MM.1S (cell line): Measurements from ENCODE around the gene TPSAB1.

ENCODE experiments used
- CTCF ChIP-seq: fragments of 300-600 bp; sonication (generic); IDR thresholded peaks from 2 replicates; pipeline ENCODE4 v1.5.1; 2016; ENCODE audit warnings: antibody characterized with exemption, low read length, mixed read lengths
- EZH2 ChIP-seq: fragments of 300-600 bp; sonication (generic); optimal IDR thresholded peaks from 2 replicates; pipeline ENCODE3; 2017; ENCODE audit warnings: low read depth, mild to moderate bottlenecking, antibody characterized with exemption, low read length, mixed read lengths

GRCh38 chr16:1213231-1213630, 27.3 kb upstream of the TPSAB1 start:
- TF ChIP-seq CTCF (no peak), EZH2 (no peak)
